Bronchial epithelial cell (primary cell): ENCODE measurements around the gene MTERF2. TPM values are rescaled to one million over a fixed set of nuclear protein-coding genes. Genes with fewer than 3 reads are reported as not detected.
A peak's percentile ranks its signal among the peaks of the same experiment; 100 is the strongest.

Experiments
- DNase-seq: peaks from one replicate; pipeline ENCODE4 v3.0.0-alpha.2; 2010; ENCODE audit warnings: low read depth
- FAIRE-seq: peaks from 2 replicates; lab custom pipeline; 2011; peaks lifted over from hg19 to GRCh38; lab: Jason Lieb, UNC
- H3K27me3 ChIP-seq: 2 replicates; pipeline ENCODE4 v1.5.1; 2011; ENCODE audit warnings: low read length; ENCODE audit not compliant: control insufficient read depth, insufficient read depth
- H3K36me3 ChIP-seq: 2 replicates; pipeline ENCODE4 v1.5.1; 2011; ENCODE audit warnings: low read length; ENCODE audit not compliant: control insufficient read depth, insufficient read depth
- H3K4me3 ChIP-seq: 2 replicates; pipeline ENCODE4 v1.5.1; 2011; ENCODE audit warnings: mild to moderate bottlenecking, low read depth, low read length, control low read depth
- total RNA-seq: library from RNA; depleted of rRNA; stranded (reverse); fragments of >200 nt; gene quantifications from 2 replicates; pipeline ENCODE4 v1.2.1, GENCODE V29; 2014
- TF ChIP-seq, protein P1 (sequence below): IDR thresholded peaks from 2 replicates; pipeline ENCODE4 v1.5.1; 2011; ENCODE audit warnings: mild to moderate bottlenecking, moderate library complexity, low read length, control low read depth, inconsistent platforms; ENCODE audit not compliant: insufficient read depth, severe bottlenecking

The MTERF2 gene
- total RNA-seq, 1 donor from 2014 or later = 3.9 TPM

DNA sequence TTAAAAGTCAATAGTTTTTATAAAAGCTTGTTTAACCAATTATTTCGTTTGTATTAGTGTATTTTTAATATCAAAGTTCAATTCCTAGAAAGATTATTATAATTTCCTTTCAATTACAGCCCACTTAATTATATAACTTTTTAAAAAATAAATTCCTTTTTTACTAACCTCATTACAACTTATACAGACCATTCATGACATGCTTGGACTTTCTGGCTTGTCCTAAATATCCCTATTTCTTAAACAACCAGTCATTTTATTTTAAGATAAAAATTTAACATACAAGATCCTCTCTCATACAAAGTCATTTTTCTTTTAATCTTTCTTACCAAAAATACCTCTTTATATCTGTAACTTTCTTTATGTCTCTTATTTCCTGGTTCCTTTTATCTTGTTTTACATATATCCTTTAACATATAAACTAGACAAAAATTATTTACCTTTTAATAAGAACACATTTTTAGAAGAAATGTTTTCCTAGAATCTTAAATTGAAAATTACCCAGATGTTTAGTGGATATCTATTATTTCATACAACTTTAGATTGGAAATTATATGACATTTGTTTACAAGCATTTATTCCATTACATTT, 41.6 kb downstream of the MTERF2 start:
- FAIRE-seq = no peak
- no peaks in the 10 kb centered on the region for H3K36me3 ChIP-seq
- TF ChIP-seq, protein P1, sequence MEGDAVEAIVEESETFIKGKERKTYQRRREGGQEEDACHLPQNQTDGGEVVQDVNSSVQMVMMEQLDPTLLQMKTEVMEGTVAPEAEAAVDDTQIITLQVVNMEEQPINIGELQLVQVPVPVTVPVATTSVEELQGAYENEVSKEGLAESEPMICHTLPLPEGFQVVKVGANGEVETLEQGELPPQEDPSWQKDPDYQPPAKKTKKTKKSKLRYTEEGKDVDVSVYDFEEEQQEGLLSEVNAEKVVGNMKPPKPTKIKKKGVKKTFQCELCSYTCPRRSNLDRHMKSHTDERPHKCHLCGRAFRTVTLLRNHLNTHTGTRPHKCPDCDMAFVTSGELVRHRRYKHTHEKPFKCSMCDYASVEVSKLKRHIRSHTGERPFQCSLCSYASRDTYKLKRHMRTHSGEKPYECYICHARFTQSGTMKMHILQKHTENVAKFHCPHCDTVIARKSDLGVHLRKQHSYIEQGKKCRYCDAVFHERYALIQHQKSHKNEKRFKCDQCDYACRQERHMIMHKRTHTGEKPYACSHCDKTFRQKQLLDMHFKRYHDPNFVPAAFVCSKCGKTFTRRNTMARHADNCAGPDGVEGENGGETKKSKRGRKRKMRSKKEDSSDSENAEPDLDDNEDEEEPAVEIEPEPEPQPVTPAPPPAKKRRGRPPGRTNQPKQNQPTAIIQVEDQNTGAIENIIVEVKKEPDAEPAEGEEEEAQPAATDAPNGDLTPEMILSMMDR = no peak
- no peak for DNase-seq
- H3K4me3 ChIP-seq = no peak overlapping the region
- no peaks in the 10 kb centered on the region for H3K27me3 ChIP-seq

DNA sequence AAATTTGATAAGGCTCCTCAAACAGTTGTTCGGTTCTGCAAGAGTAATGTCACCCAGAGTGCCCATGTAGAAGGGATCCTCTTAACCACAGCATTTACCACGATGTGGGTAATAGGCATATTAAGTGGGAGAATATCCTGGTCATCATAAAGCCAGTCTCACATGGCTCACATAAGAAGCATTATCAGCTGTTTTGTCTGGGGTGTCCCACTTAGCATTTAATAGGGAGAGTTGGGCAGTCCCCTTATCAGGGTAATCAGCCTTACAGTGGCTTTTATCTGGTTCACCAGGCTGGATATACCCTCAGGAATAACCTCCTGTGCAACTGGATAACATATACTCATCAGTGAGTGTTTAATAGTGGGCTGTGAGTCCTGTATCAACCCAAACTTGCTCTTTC, 44.2 kb downstream of the MTERF2 start:
- no peak for DNase-seq
- H3K4me3 ChIP-seq = no peak overlapping the region
- TF ChIP-seq, protein P1 = no peak
- FAIRE-seq = peak; percentile 76
- H3K36me3 ChIP-seq = no peaks in the 10 kb centered on the region
- no peaks in the 10 kb centered on the region for H3K27me3 ChIP-seq

DNA sequence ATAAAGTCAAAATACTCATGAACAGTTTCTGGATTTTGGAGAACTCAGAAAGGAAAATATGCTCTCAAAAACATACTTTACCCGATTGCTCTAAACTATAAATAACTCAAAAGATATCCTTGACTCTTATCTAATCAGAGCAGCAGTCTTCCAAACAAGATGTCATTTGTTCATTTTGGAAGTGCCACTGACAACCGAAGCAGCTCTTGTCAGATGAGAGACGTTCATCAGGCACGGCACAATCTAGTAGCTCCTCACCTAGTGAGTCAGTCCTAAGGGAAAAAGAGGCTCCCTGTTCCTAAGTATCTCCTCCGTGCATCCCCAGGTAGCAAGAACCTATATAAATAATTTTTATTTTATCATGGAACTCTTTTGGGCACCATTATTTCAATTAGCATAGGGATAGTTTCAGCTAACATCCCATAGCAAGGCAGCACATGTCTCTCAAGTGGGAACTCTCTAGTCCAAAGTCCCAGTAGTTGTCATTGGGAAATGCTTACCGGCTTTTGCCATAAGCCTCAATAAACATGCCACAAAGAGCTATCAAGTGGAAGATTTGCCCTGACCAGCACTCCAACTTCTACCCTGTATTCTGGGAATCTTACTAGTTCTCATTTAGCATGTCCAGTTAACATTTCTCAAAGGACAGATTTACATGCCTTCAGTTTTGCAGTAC, 45.3 kb downstream of the MTERF2 start:
- H3K36me3 ChIP-seq = no peaks in the 10 kb centered on the region
- TF ChIP-seq, protein P1 = no peak
- FAIRE-seq (no peak), DNase-seq (no peak)
- H3K4me3 ChIP-seq = no peak overlapping the region
- no peaks in the 10 kb centered on the region for H3K27me3 ChIP-seq

DNA sequence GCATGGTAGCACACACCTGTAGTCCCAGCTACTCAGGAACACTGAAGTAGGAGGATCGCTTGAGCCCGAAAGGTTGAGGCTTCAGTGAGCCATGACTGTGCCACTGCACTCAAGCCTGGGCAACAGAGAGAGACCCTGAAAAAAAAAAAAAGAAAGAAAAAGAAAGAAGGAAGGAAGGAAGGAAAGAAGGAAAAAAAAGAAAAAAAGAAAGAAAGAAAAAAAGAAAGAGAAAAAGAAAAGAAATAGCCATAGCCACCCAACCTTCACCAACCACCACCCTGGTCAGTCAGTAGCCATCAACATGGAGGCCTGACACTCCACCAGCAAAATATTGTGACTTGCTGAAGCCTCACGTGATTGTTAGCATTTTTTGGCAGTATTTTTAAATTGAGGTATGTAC, 52.7 kb downstream of the MTERF2 start:
- DNase-seq = no peak
- H3K36me3 ChIP-seq = no peaks in the 10 kb centered on the region
- H3K27me3 ChIP-seq = no peaks in the 10 kb centered on the region
- FAIRE-seq = no peak
- TF ChIP-seq, protein P1 = no peak
- H3K4me3 ChIP-seq = no peak overlapping the region

Other genes with a start within 250 kb of the MTERF2 start
- 4.5 and 5.5 TPM in 2 replicates for gene RIC8B, start 212.5 kb downstream of the MTERF2 start, total RNA-seq
- 15.9 and 26.6 TPM in 2 replicates for gene TMEM263, start 31.2 kb downstream of the MTERF2 start, total RNA-seq
- gene CRY1, start 106.4 kb upstream of the MTERF2 start, total RNA-seq = 10.8 and 18.1 TPM in 2 replicates